ENCODE measurements around the gene MSI2. TPM values are rescaled to one million over a fixed set of nuclear protein-coding genes. Genes with fewer than 3 reads are reported as not detected.

MSI2 gene
- total RNA-seq, 4 donors from 2014 or later: 15.9 to 22.9 (median 17.0) TPM

GRCh38 chr17:57419940-57420550 is 163.7 kb downstream of the MSI2 start:
- Histone ChIP-seq H3K4me3 (no peak overlapping the region), H3K4me1 (peaks cover 0 to 9% (median 5%) of the 10 kb centered on the region in 3 donors), H3K9me3 (no peaks in the 10 kb centered on the region), H3K36me3 (no peaks in the 10 kb centered on the region), H3K27me3 (no peaks in the 10 kb centered on the region), H3K27ac (no peak overlapping the region)
- TF ChIP-seq POLR2A (IDR thresholded peaks at IDR 0.05) (no peak), CTCF (IDR thresholded peaks at IDR 0.05) (no peak)
- WGBS, 2 donors: 83 to 88% methylated on average over 10 to 11 of the region's 11 CpGs
- intact Hi-C loops (cut with DNase I): no loop called here
- no peak for DNase-seq

- peaks cover 0 to 9% (median 5%) of the 10 kb centered on the region in 3 donors for H3K4me1 ChIP-seq
- H3K27ac ChIP-seq: no peak overlapping the region
- no peak overlapping the region for H3K4me3 ChIP-seq
- WGBS, 2 donors: 82 to 85% methylated on average over 17 to 20 of the region's 20 CpGs
- H3K9me3 ChIP-seq: no peaks in the 10 kb centered on the region
- TF ChIP-seq POLR2A (IDR thresholded peaks at IDR 0.05) (no peak), CTCF (IDR thresholded peaks at IDR 0.05) (no peak)
- no peak for DNase-seq
- H3K27me3 ChIP-seq: no peaks in the 10 kb centered on the region
- H3K36me3 ChIP-seq: no peaks in the 10 kb centered on the region
- intact Hi-C loops (cut with DNase I): no loop called here
These were observed 164.7 kb downstream of the MSI2 start for GRCh38 chr17:57420734-57421717.

- WGBS, 2 donors: 44 to 50% methylated on average over 8 to 9 of the region's 9 CpGs
- Histone ChIP-seq H3K9me3 (no peaks in the 10 kb centered on the region), H3K4me1 (peaks cover 0 to 9% (median 5%) of the 10 kb centered on the region in 3 donors), H3K36me3 (no peaks in the 10 kb centered on the region), H3K4me3 (no peak overlapping the region), H3K27me3 (no peaks in the 10 kb centered on the region), H3K27ac (no peak overlapping the region)
- no peak for DNase-seq
- TF ChIP-seq CTCF (IDR thresholded peaks at IDR 0.05) (no peak), POLR2A (IDR thresholded peaks at IDR 0.05) (no peak)
- intact Hi-C loops (cut with DNase I): no loop called here
These were observed 166.3 kb downstream of the MSI2 start for GRCh38 chr17:57422574-57423164.

GRCh38 chr17:57423541-57423940 is 167.2 kb downstream of the MSI2 start:
- H3K9me3 ChIP-seq: no peaks in the 10 kb centered on the region
- intact Hi-C loops (cut with DNase I): no loop called here
- no peak overlapping the region for H3K4me3 ChIP-seq
- TF ChIP-seq POLR2A (IDR thresholded peaks at IDR 0.05): no peak
- no peak for TF ChIP-seq CTCF (IDR thresholded peaks at IDR 0.05)
- H3K27ac ChIP-seq: no peak overlapping the region
- no peaks in the 10 kb centered on the region for H3K27me3 ChIP-seq
- no peak for DNase-seq
- no peaks in the 10 kb centered on the region for H3K36me3 ChIP-seq
- WGBS, 2 donors: 65 to 75% methylated on average over 6 of the region's 6 CpGs
- peaks cover 0 to 9% (median 5%) of the 10 kb centered on the region in 3 donors for H3K4me1 ChIP-seq

- WGBS, 2 donors: 71 to 90% methylated on average over 2 of the region's 2 CpGs
- Histone ChIP-seq H3K4me3 (no peak overlapping the region), H3K36me3 (no peaks in the 10 kb centered on the region), H3K9me3 (no peaks in the 10 kb centered on the region), H3K27me3 (no peaks in the 10 kb centered on the region), H3K4me1 (peaks cover 0 to 9% (median 5%) of the 10 kb centered on the region in 3 donors), H3K27ac (no peak overlapping the region)
- no peak for DNase-seq
- TF ChIP-seq CTCF (IDR thresholded peaks at IDR 0.05) (no peak), POLR2A (IDR thresholded peaks at IDR 0.05) (no peak)
- intact Hi-C loops (cut with DNase I): no loop called here
These were observed 167.9 kb downstream of the MSI2 start for GRCh38 chr17:57424273-57424672.
